CD4-positive, alpha-beta T cell treated with Interleukin-2 at 100 ng/mL for 4 hours (primary cell): Measurements from ENCODE around the gene ZNF503.

ENCODE experiments used
- DNase-seq: peaks from one replicate; pipeline ENCODE4 v3.0.0-alpha.2; 2020; ENCODE audit warnings: low spot score

Gene ZNF503

GRCh38 chr10:75431180-75432111 is 29.9 kb upstream of the ZNF503 start, which contains the start of gene LRMDA:
TSS of gene LRMDA (plus strand) at chr10:75431624.
- no peak for DNase-seq

- no peak for DNase-seq
These were observed 28.6 kb upstream of the ZNF503 start for GRCh38 chr10:75430000-75430763.

- DNase-seq = no peak
These were observed 27.7 kb upstream of the ZNF503 start for GRCh38 chr10:75429159-75429827.

GRCh38 chr10:75428434-75429158 is 27.0 kb upstream of the ZNF503 start:
- DNase-seq = no peak

- no peak for DNase-seq
These were observed 26.4 kb upstream of the ZNF503 start for GRCh38 chr10:75427951-75428350.

- DNase-seq = no peak
These were observed 25.3 kb upstream of the ZNF503 start for GRCh38 chr10:75426880-75427279.

- no peak for DNase-seq
These were observed 23.9 kb upstream of the ZNF503 start for GRCh38 chr10:75425291-75426079.

- no peak for DNase-seq
These were observed 23.0 kb upstream of the ZNF503 start for GRCh38 chr10:75424571-75424970.

GRCh38 chr10:75422913-75423312 is 21.3 kb upstream of the ZNF503 start:
- DNase-seq = no peak

GRCh38 chr10:75418712-75419111 is 17.1 kb upstream of the ZNF503 start:
- no peak for DNase-seq

GRCh38 chr10:75418293-75418692 is 16.7 kb upstream of the ZNF503 start:
- DNase-seq = no peak

GRCh38 chr10:75417522-75417927 is 16.0 kb upstream of the ZNF503 start:
- no peak for DNase-seq

GRCh38 chr10:75414527-75414926 is 13.0 kb upstream of the ZNF503 start:
- no peak for DNase-seq

GRCh38 chr10:75410132-75411005 is 8.8 kb upstream of the ZNF503 start:
- DNase-seq = no peak

GRCh38 chr10:75408911-75409885 is 7.6 kb upstream of the ZNF503 start:
- no peak for DNase-seq

GRCh38 chr10:75408509-75408875 is 6.9 kb upstream of the ZNF503 start:
- no peak for DNase-seq

- DNase-seq = no peak
These were observed 6.3 kb upstream of the ZNF503 start for GRCh38 chr10:75407713-75408508.

- no peak for DNase-seq
These were observed 5.7 kb upstream of the ZNF503 start for GRCh38 chr10:75407224-75407712.
